ENCODE measurements around the gene RANBP10. TPM values are rescaled to one million over a fixed set of nuclear protein-coding genes. Genes with fewer than 3 reads are reported as not detected.

Gene RANBP10
- total and polyA plus RNA-seq, 2 of the 13 experiments (the other 11 are each of a cell fraction or from before 2014, with no cell fraction given): 9.2 to 22.7 TPM

DNA sequence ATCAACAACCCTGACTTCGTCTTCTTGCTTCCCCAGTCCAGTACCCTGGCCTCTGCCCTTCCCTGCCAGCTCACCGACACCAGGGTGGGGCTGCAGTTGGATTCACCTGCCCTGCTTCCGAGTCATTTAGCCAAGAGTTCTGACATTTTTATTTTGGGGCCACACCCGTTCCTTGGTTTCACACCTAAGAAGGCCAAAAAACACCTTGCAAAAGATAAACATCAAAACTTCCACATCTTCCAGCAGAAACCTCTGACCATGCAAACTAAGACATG is 45.5 kb downstream of the RANBP10 start (continued):
- TF ChIP-seq RERE (CRISPR knock-in tag; IDR thresholded peaks at IDR 0.05; ENCODE audit: low read depth): no peak
- no peak for TF ChIP-seq STAT5B (CRISPR knock-in tag; IDR thresholded peaks at IDR 0.05)
- TF ChIP-seq DDIT3 (CRISPR knock-in tag; IDR thresholded peaks at IDR 0.05): no peak
- no peak for TF ChIP-seq SPEN (CRISPR knock-in tag; IDR thresholded peaks at IDR 0.05; ENCODE audit: low read depth)
- no peak for TF ChIP-seq NR3C1 (CRISPR knock-in tag; IDR thresholded peaks at IDR 0.05)

DNA sequence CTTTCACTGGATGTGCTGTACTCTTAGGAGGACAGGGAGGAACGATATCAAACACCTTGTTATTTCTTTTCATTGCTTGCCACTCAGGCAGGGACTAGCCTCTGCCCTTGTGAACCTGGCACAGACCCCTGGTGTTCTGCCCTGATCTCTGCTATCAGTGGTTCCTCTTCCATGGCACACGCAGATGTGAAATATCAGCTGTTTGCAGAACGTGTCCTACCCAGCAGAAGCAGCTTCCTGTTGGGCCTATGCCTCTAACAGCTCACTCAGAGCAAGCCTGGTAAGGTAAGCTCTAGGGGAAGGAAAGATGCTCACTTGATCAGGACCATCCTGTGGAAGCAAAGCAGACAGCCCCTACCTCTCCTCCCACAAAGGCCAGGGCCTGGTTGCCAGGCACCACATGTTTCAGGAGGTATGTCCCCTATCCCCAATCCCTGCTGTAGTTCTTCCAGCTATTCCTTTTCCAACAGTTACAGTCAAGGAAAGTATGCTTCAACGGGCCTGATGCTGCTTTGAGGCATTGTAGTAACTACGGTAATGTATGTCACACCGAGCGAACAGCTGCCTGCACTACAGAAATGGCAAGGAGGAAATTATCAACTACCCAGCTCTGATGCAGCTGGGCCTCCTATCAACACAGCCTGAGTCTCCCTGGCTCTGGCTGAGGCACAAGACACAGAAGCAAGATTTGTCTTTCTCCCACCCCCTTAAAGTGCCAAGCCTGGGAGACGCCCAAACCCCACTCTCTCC is 46.0 kb downstream of the RANBP10 start:
- H4K20me1 ChIP-seq (ENCODE audit: insufficient read depth, low read length): 0 out of 2 replicates have a peak, but pooled peaks cover 5% of the 10 kb centered on the region
- H3K4me1 ChIP-seq (ENCODE audit: insufficient read depth, low read length): no peaks in the 10 kb centered on the region
- no peak overlapping the region for H3K4me2 ChIP-seq (ENCODE audit: low read depth, low read length)
- H3K27me3 ChIP-seq (ENCODE audit: control insufficient read depth in 1 of 2, insufficient read depth in 2 of 2, low read length in 2 of 2): no peaks in the 10 kb centered on the region
- H2AFZ ChIP-seq (ENCODE audit: low read length): no peak overlapping the region
- CTCF ChIA-PET (ENCODE audit: low intra/inter-chr PET ratio, low total read pairs): no interaction called here
- ATAC-seq (no peak), DNase-seq (ENCODE audit: low spot score) (no peak), FAIRE-seq (no peak)
- no peak overlapping the region for H3K27ac ChIP-seq (ENCODE audit: extremely low read length, insufficient read depth, low read length)
- in situ Hi-C loops (cut with HindIII; ENCODE audit: extremely low pct_ligation_motif_present, low pct_unique_long_range_greater_than_20kb) (no loop called here), intact Hi-C loops (cut with micrococcal nuclease; ENCODE audit: unreplicated experiment) (no loop called here)
- H3K79me2 ChIP-seq (ENCODE audit: insufficient read depth, low read length): no peaks in the 10 kb centered on the region
- no TSS peak for BruUV-seq (replicated peaks)
- 97% methylated on average over 8 of the region's 8 CpGs for WGBS (ENCODE audit: low lambda C conversion rate)
- no peaks in the 10 kb centered on the region for H3K9me3 ChIP-seq (ENCODE audit: low read length)
- POLR2A ChIA-PET: no interaction called here
- H3K9ac ChIP-seq (ENCODE audit: insufficient read depth, low read depth, low read length): no peak overlapping the region
- H3K36me3 ChIP-seq (replicated peaks in 1 of 2; ENCODE audit: control insufficient read depth in 1 of 2, insufficient read depth in 2 of 2, low read length in 2 of 2): peaks cover 8 to 36% of the 10 kb centered on the region in 2 experiments; a peak in 4 of 5 replicates
- no peak overlapping the region for H3K4me3 ChIP-seq (replicated peaks in 1 of 3; ENCODE audit: insufficient read depth in 1 of 3, low read depth in 2 of 3, low read length in 3 of 3)
- TF ChIP-seq ZNF234 (CRISPR knock-in tag; conservative IDR thresholded peaks at IDR 0.05): no peak
- TF ChIP-seq JUNB (CRISPR knock-in tag; IDR thresholded peaks at IDR 0.05; ENCODE audit: borderline replicate concordance): no peak
- no peak for TF ChIP-seq DNMT1 (CRISPR knock-in tag; IDR thresholded peaks at IDR 0.05)
- TF ChIP-seq LCORL (IDR thresholded peaks at IDR 0.05): no peak
- TF ChIP-seq LCORL (CRISPR knock-in tag; IDR thresholded peaks at IDR 0.05): no peak
- no peak for TF ChIP-seq ZNF749 (CRISPR knock-in tag; IDR thresholded peaks at IDR 0.05; ENCODE audit: borderline replicate concordance)
- no peak for TF ChIP-seq TMF1 (CRISPR knock-in tag; IDR thresholded peaks at IDR 0.05; ENCODE audit: low read depth)
- no peak for TF ChIP-seq MLLT10 (CRISPR knock-in tag; IDR thresholded peaks at IDR 0.05)
- no peak for TF ChIP-seq TBL1XR1 (IDR thresholded peaks at IDR 0.05; ENCODE audit: borderline replicate concordance, low read length, partially characterized antibody)
- no peak for TF ChIP-seq YEATS2 (CRISPR knock-in tag; IDR thresholded peaks at IDR 0.05; ENCODE audit: borderline replicate concordance)
- TF ChIP-seq ETV6 (CRISPR knock-in tag; conservative IDR thresholded peaks at IDR 0.05): no peak
- TF ChIP-seq ZFP36L1 (CRISPR knock-in tag; IDR thresholded peaks at IDR 0.05): no peak
- TF ChIP-seq EZH2 (conservative IDR thresholded peaks at IDR 0.05; ENCODE audit: low read depth, low read length): no peak
- no peak for TF ChIP-seq NKX3-1 (CRISPR knock-in tag; IDR thresholded peaks at IDR 0.05)
- TF ChIP-seq MXD3 (CRISPR knock-in tag; IDR thresholded peaks at IDR 0.05): no peak

All from HepG2 (cell line).